ENCODE data around the gene AGBL1. TPM values are rescaled to one million over a fixed set of nuclear protein-coding genes. Genes with fewer than 3 reads are reported as not detected.

AGBL1 gene
- polyA plus RNA-seq, 1 donor (not counting 4 experiments of a cell fraction or from before 2014, with no cell fraction given): not detected

GRCh38 chr15:86751116-86751515 is 671.4 kb downstream of the AGBL1 start:
- H3K4me2 ChIP-seq (ENCODE audit: control insufficient read depth, extremely low read depth, insufficient read depth, low read depth, low read length): no peak overlapping the region
- no peak overlapping the region for H3K9ac ChIP-seq (ENCODE audit: control insufficient read depth, extremely low read depth, insufficient read depth, low read length)
- dilution Hi-C loops (cut with MboI; ENCODE audit: extremely low pct_ligation_motif_present, low sequenced_read_pairs): no loop called here
- H3K27me3 ChIP-seq (ENCODE audit: control insufficient read depth, extremely low read depth, insufficient read depth, low read length): no peaks in the 10 kb centered on the region
- no peaks in the 10 kb centered on the region for H3K9me1 ChIP-seq (ENCODE audit: control insufficient read depth, extremely low read depth, insufficient read depth, low read length)
- H3K4me1 ChIP-seq (ENCODE audit: control insufficient read depth, extremely low read depth, insufficient read depth, low read length): no peaks in the 10 kb centered on the region
- no peaks in the 10 kb centered on the region for H4K20me1 ChIP-seq (ENCODE audit: control insufficient read depth, extremely low read depth, insufficient read depth, low read length)
- FAIRE-seq (no peak), DNase-seq (ENCODE audit: low read depth, low spot score) (no peak)
- H3K79me2 ChIP-seq (ENCODE audit: control insufficient read depth, insufficient read depth, low read length): no peaks in the 10 kb centered on the region
- no peak overlapping the region for H3K4me3 ChIP-seq (ENCODE audit: control insufficient read depth in 2 of 3, extremely low read depth in 1 of 3, insufficient read depth in 2 of 3, low read depth in 1 of 3, low read length in 3 of 3)
- no peak overlapping the region for H2AFZ ChIP-seq (ENCODE audit: control insufficient read depth, low read length)
- H3K36me3 ChIP-seq (ENCODE audit: control insufficient read depth in 2 of 2, extremely low read depth in 1 of 2, insufficient read depth in 2 of 2, low read length in 2 of 2): no peaks in the 10 kb centered on the region
- H3K9me3 ChIP-seq (ENCODE audit: control insufficient read depth, low read depth, low read length): no peaks in the 10 kb centered on the region
- TF ChIP-seq EZH2 (IDR thresholded peaks at IDR 0.05; ENCODE audit: low read length): no peak
- TF ChIP-seq CTCF (optimal IDR thresholded peaks at IDR 0.05 in 1 of 3, IDR thresholded peaks at IDR 0.05 in 1 of 3, conservative IDR thresholded peaks at IDR 0.05 in 1 of 3; ENCODE audit: extremely low read depth in 1 of 3, insufficient read depth in 2 of 3, low read length in 3 of 3): no peak
- H3K27ac ChIP-seq (ENCODE audit: control insufficient read depth, insufficient read depth, low read length): no peak overlapping the region

GRCh38 chr15:86754846-86755245 is 675.2 kb downstream of the AGBL1 start:
- Histone ChIP-seq H3K9ac (ENCODE audit: control insufficient read depth, extremely low read depth, insufficient read depth, low read length) (no peak overlapping the region), H3K27ac (ENCODE audit: control insufficient read depth, insufficient read depth, low read length) (no peak overlapping the region), H3K4me3 (ENCODE audit: control insufficient read depth in 2 of 3, extremely low read depth in 1 of 3, insufficient read depth in 2 of 3, low read depth in 1 of 3, low read length in 3 of 3) (no peak overlapping the region), H3K9me1 (ENCODE audit: control insufficient read depth, extremely low read depth, insufficient read depth, low read length) (no peaks in the 10 kb centered on the region), H3K27me3 (ENCODE audit: control insufficient read depth, extremely low read depth, insufficient read depth, low read length) (no peaks in the 10 kb centered on the region), H4K20me1 (ENCODE audit: control insufficient read depth, extremely low read depth, insufficient read depth, low read length) (no peaks in the 10 kb centered on the region), H3K4me2 (ENCODE audit: control insufficient read depth, extremely low read depth, insufficient read depth, low read depth, low read length) (no peak overlapping the region), H3K9me3 (ENCODE audit: control insufficient read depth, low read depth, low read length) (no peaks in the 10 kb centered on the region), H3K36me3 (ENCODE audit: control insufficient read depth in 2 of 2, extremely low read depth in 1 of 2, insufficient read depth in 2 of 2, low read length in 2 of 2) (no peaks in the 10 kb centered on the region), H3K4me1 (ENCODE audit: control insufficient read depth, extremely low read depth, insufficient read depth, low read length) (no peaks in the 10 kb centered on the region), H2AFZ (ENCODE audit: control insufficient read depth, low read length) (no peak overlapping the region), H3K79me2 (ENCODE audit: control insufficient read depth, insufficient read depth, low read length) (no peaks in the 10 kb centered on the region)
- FAIRE-seq (no peak), DNase-seq (ENCODE audit: low read depth, low spot score) (no peak)
- TF ChIP-seq EZH2 (IDR thresholded peaks at IDR 0.05; ENCODE audit: low read length) (no peak), CTCF (optimal IDR thresholded peaks at IDR 0.05 in 1 of 3, IDR thresholded peaks at IDR 0.05 in 1 of 3, conservative IDR thresholded peaks at IDR 0.05 in 1 of 3; ENCODE audit: extremely low read depth in 1 of 3, insufficient read depth in 2 of 3, low read length in 3 of 3) (no peak)
- dilution Hi-C loops (cut with MboI; ENCODE audit: extremely low pct_ligation_motif_present, low sequenced_read_pairs): no loop called here
